GM18519 (cell line): ENCODE results near the gene ZNF584.
"Not testable (repeated sequence)": the region's sequence is repeated elsewhere in the genome, so short reads cannot be mapped to it uniquely, and the experiment has no call there.

Experiments
- ATAC-seq: cut with Tn5 transposase; IDR thresholded peaks from one replicate; pipeline ENCODE4 v1.9.1; 2021; ENCODE audit warnings: mild to moderate bottlenecking, moderate library complexity; ENCODE audit not compliant: unreplicated experiment, low FRiP score

Gene ZNF584

DNA sequence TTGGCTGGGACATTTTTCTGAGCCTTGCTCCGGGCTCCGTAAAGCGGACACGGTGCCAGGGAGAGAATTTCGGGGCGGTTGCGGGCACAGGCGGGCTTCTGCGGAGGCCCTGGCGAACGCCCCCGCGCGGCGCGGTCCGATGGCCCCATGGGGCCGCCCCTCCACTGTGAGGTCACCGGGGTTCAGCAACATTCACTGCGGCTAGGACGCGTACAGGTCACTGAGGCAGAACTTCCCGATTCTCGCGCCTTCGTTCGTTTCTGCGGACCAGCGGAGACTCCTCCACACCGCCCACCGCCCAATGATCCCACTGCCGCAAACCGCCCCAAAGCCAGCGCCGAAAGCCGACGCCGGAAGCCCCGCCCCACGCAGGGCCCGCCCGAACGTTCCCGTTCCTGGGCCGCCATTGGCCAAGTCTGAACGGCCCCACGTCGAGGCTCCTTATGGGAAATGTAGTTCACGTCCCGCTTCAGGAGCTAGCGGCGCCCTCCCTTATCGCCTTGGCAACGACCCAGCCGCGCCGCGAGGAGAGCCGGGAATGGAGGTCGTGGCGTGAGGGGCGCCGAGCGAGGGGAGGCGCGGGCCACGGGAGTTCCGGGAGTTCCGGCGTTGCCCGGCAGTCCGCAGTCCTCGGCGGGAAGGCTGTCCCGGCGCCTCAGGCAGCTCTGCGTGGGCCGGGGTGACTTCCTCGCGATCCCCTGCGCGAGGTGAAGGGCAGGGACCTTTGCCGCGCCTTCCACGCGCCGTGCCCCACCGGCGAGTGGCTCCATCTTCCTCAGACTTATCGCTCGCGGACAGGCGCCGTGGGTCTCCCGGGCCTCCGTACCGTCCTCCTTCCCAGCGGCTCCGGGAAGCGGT, at the start of gene ZNF584:
ZNF584 (plus strand) TSS at position 498 of the 858 bp plus-strand sequence. CDS start 499 bp downstream, outside the sequence.
- peak; percentile 75 for ATAC-seq

DNA sequence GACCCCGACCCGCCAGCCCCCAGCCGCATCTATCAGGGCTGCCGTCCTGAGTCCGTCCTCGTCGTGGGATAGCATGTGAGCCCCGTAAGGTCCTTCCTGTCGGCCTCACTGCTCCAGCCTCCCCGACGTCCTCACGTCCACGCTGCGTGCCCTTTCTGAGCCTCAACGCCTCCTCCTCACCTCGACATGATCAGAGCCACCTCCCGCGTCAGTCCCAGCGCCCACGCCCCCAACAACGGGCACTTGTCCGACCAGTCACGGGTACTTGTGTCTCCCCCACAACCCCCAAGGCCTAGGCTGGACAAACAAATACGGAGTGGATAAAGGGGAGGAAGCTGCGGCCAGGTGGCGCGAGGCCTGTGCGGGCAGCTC, 46.6 kb upstream of the ZNF584 start:
- no peak for ATAC-seq

DNA sequence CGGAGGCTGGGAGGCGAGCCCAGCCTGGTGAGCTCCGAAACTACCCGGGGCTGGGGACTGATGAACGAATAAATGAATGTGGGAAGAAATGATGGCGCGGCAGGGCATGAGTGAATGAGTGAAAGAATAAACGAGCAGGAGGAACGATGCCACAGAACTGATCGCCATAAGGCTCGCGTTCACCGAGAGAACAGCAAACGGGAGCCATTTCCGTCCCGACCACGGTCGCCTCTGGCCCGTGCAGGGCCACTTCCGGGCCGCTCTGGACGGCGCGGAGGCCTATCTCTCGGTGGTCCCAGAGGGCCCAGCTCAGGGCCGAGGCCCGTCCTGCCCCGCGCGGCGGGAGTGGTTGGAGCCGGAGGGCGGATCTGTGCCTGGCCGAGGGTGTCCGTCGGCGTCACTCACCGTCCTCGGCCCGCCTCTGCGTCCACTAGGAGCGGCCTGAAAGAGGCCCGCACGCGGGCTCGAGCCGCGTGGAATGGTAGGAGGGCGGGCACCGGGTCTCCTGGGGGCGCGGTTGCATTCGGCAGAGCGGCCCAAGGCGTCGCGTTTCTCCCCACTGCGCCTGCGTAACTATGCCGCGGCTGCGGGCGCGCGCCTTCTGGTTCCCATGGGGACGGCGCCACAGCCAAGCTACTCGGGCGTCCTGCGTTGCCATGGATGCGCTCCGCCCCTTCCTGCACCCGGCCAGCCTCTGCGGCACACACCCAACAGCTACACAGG, 46.0 kb upstream of the ZNF584 start, which contains the start of gene ZNF497:
ZNF497 (minus strand) TSS at position 480 of the 723 bp plus-strand sequence. CDS start 5,116 bp downstream, outside the sequence.
- ATAC-seq, result peak; percentile 63

DNA sequence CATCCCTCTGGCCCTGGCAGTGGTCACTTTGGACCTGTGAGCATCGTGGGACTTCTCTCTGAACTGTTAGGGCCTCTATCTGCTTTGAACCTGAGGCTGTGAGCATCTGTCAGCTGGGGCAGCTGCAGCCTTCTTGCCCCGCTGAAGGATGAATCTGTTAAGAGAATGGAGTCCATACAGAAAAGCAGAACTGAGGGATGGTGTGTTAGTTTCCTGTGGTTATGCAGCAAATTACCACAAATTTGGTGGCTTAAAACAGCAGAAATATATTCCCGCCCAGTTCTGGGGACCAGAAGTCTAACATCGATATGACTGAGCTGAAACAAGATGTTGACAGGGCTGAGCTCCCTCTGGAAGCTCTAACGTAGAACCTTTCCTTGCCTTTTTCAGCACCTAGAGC, 44.3 kb upstream of the ZNF584 start:
- no peak for ATAC-seq

DNA sequence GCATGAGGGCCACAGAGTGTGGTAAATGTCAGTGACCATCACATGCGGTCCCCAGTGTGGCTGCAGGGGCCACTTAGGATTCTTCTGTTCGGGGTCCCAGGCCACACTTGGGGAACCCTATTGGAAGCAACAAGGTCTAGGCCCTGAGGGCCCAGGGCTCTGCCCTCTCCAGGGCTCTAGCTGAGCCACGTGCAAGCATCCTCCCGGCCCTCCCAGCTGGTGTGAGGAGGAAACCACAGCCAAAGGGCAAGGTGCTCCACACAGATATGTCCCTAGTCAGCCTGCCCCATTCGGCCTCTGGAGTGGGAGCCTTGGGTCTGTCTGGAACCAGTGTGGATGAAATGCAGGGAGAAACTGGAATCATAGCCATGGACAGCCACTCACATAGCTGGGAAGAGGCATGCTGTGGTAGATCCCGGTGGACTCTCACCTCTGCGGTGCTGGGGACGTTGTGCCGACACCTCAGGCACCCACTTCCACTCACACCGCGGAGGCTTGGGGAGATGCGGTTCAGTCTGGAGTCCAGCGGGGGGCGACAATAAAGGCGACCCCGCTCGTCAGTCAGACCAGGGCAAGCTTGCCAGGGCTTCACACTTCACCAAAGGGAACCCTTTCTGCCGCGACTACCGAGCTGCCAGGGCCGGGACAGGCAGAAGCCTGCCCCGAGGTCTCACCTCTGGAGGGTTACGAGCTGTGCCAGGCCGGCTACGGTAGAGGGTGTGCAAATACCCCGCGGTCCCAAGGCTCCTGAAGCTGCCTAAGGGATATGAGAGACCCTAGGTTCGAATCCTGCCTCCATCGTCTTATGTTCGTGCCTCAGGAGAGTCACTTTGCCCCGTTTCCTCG, 41.6 kb upstream of the ZNF584 start:
- ATAC-seq, result no peak

DNA sequence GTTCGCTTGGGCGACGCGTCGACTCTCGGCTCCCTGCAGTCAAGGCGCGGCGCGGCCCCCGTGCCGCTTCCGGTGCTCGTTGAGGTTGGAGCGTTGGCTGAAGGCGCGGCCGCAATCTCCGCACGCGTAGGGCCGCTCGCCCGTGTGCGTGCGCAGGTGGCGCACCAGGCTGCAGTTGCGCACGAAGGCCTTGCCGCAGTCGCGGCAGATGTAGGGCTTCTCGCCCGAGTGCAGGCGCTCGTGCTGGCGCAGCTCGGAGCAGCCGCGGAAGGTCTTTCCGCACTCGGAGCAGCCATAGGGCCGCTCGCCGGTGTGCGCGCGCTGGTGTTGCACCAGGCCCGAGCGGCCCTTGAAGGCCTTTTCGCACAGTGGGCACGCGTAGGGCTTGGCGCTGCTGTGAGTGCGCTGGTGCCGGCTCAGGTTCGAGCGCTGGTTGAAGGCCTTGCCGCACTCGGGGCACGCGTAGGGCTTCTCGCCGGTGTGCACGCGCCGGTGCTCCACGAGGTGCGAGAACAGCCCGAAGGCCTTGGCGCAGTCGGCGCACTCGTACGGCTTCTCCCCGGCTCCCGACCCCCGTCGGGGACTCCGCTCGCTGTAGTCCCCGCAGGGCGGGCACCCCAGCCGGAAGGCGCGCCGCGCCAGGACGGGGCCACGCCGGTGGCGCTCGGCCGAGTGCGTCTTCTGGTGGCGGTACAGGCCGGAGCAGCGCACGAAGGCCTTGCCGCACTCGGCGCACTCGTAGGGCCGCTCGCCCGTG, 40.6 kb upstream of the ZNF584 start:
- ATAC-seq, result no peak

DNA sequence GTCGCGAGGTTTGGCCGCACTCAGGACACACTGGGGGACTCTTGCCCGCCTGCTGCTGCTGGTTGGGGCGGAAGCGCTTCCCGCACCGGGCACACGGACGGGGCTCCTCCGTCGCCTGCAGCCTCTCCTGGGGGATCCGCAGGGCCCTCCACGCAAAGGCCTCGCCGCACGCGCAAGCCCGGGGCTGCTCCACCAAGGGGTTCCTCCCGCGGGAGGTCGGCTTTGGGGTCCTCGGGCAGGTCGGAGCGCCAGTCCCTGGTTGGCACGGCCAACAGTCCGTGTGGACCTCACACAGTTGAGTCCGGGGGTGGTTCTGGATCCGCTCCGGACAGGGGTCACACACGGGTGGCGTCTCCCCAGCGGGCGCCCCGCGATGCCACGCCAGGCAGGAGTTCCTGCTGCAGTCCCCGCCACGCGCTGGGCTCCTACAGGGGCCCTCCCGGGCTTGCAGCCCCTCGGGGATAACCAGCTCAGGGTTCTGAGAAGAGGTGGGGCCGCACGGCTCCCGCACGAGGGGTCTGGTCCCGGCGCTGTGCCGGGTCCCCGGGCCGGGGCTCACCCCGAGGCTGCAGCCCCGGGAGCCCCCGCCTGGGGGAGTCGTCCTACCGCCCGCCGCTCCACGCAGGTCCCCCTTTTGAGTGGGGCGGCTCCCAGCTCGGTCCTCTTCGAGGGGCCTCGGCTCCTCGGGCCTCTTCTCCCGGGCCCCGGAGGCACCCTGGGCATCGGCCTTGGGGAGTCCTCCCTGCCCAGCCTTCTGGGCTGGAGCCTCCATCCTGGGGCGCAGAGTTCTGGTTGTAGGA, 39.7 kb upstream of the ZNF584 start:
- ATAC-seq, result no peak

DNA sequence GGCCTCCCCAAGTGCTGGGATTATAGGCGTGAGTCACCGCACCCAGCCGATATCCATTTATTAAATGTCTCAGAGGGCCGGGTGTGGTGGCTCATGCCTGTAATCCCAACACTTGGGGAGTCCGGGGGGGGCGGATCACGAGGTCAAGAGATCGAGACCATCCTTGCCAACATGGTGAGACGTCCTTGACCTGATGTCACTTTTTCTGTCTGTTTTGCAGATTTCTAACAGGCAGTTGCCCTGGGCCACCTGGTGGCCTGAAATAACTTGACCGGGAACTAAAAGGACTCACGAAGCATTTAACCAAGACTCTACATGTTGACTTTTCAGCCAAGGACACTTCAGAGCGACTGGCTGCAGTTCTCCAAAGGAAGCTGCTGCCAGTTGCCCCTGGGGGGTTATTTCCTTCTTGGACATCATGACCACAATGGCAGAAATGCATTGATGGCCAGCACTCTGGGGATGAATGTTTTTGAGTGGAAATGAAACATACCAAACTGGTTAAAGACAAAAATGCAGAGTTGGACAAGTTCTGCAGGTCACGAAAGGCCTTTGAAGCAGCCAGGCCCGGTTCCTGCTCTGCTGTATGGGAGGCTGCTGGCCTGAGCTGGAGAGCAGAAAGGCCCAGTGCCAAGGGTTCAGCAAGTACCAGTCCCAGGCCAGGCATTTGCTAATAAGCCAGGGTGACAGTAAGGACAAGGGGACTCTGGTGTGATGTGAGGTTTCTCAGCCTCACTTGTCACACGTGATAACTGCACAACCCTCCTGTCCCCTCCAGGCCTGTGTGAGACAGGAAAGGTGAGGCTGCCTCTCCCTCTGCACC, 35.9 kb upstream of the ZNF584 start:
- no peak for ATAC-seq

DNA sequence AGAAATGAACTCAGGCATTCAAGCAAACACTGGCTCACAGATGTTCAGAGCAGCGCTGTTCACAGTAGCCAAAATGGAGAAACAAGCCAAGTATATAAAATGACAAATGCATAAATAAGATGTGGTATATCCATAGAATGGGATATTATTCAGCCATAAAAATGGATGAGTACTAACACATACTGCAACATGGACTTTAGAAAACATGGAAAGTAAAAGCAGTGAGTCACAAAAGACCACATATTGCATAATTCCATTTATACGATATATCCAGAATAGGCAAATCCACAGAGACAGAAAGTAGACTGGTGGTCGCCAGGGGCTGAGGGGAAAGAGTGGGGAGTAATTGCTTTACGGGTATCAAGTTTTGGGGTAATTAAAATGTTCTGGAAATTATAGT, 34.2 kb upstream of the ZNF584 start:
- no peak for ATAC-seq

DNA sequence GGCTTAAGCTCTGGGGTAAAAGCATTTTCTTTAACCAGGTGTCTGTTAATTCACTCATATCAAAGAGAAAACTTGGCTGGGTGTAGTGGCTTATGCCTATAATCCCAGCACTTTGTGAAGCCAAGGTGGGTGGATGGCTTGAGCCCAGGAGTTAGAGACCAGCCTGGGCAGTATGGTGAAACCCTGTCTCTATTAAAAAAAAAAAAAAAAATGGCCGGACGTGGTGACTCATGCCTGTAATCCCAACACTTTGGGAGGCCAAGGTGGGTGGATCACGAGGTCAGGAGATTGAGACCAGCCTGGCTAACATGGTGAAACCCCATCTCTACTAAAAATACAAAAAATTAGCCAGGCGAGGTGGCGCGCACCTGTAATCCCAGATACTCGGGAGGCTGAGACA, 31.7 kb upstream of the ZNF584 start:
- not testable (repeated sequence) for ATAC-seq

DNA sequence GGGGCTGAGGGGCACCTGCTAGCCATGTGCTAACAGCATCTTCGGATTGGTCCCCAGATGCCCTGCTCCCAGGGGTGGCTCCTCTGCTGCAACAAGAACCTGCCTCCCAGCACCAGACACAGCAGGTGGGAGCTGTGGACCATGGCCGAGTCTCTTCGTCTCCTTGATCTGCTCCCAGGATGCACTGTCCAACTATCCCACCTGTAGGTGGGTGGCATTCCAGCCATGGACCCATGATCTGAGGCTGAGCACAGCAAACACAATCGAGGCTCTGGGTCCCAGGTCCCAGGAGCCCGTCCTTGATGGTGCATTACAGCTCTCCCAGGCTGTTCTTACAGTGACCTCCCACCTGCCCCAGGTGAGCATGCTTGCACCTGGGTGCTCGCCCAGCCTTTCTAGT, 29.2 kb upstream of the ZNF584 start:
- no peak for ATAC-seq

DNA sequence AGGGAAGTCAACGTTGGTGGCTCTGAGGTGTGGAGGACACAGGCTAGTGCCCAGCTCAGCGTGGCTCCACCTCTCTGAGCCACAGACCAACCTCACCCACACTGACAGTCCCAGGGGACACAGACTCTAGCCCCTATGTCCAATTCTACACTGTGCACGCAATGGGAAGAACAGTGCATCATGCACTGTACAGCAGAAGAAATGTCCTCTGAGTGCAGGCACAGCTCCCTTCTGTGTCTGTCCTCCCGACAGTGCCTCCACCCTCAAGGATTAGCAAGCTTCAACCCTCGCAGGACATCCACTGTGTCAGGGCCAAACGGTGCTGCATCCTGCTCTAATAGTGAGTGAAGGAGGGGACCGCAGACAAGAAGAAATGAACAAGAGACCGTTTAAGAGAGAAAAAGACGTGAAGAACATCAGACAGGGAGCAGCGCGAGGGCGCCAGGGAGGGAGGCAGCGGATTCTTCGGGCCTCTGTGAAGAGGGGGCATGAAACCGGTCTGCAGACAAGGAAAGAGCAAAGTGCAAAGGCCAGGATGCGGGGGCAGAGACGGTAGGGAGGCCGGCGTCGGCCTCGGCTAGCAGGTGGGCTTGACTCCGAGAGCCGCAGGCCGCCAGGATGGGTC, 28.3 kb upstream of the ZNF584 start:
- no peak for ATAC-seq

DNA sequence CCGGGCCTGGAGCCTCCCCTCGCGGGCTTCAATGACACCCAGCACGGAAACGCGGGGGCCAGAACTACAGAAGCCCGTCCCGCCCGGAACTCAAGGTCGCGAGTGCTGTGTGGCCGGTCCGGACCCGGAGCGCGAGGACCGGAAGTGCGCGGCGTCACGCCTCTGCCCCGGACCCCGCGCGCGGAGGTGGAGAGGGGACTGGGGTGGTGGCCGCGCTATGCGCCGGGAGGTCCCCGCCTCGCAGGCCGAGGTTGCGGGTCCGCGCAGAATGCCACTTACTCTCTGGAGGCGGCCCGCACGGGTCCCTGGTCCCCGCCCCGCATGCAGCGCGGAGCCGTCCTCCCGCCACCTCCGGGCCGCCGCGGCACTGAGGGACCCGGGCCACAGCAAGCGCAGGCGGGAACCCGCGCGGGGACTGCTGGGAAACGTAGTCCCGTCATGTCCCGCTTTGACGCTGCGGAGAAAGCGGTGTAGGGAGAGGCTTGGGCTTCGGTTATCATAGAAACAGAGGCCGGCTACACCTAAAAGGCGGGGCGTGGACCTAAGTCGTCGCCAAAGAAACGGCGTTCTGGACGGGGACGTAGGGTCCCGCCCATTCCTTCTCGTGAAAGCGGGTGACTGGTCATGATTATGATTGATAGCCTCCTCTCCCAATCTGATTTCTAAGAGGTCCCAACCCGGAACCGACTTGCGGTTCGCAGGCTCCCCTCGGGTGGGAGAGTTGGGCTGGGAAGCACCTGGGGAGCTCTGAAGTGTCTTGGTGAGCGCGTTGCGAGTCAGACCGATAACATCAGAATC, 27.6 kb upstream of the ZNF584 start, which contains the start of gene ZNF837:
ZNF837 (minus strand) TSS at position 369 of the 798 bp plus-strand sequence. CDS start 11,698 bp downstream, outside the sequence.
- ATAC-seq, result peak; percentile 56

DNA sequence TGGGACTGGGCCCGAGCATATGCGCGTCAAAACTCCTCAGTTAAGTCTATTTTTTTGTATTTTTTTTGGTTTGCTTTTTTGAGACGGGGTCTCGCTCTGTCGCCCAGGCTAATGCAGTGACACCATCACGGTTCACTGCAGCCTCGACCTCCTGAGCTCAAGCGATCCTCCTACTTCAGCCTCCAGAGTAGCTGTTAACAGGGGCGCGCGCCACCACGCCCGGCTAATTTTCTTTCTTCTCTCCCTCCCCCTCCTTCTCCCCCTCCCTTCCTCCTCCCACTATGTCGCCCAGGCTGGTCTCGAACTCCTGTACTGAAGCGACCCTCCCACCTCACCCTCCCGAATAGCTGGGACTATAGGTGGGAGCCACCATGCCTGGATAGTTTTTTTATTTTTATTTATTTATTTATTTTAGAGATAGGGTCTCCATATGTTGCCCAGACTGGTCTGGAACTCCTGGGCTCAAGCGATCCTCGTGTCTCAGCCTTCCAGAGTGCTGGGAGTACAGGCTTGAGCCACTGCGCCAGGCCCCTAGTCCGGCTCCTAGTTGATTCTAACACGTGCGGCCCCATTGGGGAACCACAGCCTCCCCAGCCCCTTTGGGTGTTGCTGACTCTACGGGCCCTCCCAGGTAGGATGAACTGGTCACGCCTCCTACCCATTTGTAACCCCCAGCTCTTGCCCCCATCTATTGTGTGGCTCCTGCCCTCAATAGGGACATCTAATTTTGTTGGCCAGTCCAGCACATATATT, 26.8 kb upstream of the ZNF584 start:
- ATAC-seq, result no peak

DNA sequence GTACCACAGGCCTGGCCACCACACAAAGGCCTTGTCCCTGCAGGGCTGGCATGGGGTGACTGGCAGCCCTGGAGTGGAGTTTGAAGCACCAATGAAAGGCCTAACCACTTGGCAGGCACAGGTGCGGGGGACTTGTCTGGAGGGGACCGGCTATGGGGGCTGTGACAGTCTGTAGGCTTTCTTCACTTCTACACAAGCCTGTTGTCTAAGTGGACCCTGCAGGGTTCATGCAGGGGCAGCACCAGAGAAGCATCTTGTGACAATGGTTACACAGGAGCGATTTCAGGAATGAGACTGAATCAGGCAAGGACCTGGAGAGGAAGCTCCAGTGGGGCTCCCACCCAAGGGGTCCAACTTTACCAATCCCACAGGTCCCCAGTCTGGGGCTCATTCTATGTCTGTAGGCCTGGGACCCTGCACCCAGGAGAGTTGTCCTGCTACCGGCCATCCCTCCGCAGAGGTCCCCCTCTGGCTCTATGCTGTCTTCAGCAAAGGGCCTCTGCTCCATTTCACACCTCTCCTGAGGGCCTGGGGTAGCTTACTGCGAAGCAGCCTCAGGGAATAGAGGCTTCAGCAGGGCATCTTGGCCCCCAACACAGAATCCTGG, 25.3 kb upstream of the ZNF584 start:
- ATAC-seq, result no peak

DNA sequence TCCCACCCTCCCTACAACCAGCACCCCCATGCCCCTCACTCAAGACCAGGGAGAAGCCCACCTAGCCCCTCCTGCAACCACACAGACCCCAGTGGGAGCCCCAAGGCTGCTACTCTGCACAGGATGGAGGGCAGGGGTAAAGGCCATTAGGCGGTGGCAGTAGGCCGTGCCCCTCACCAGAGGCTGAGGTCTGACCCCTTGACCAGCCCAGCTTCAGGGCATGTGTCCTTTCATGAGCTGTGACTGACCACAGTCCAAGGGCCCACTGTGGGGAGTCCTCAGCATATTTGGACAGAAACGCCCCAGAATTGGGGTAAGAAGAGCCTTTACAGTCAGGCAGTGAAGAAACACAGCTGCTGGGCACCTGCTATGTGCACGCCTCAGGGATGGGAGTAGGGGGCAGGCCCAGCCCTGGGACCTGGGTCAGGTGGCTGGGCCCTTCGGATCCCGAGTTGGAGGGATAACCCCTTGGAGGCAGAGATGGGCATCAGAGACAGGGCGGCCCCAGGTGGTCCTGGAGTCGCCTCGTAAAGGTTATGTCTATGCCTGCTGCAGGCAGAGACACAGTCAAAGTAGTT, 23.0 kb upstream of the ZNF584 start:
- ATAC-seq, result no peak
